HL-60/S4 treated with retinoic acid at 250 ng/mL for 4 days and 3 days (cell line): ENCODE measurements around the gene GPC5.
"Not testable (repeated sequence)": the region's sequence is repeated elsewhere in the genome, so short reads cannot be mapped to it uniquely, and the experiment has no call there.

Source experiments
- in situ Hi-C: fragments of 300-500 bp; cut with MboI; formaldehyde crosslinking; loops from 2 replicates; pipeline ENCODE4 v1.7.0; 2022; ENCODE audit warnings: low sequenced_read_pairs

The GPC5 gene

GRCh38 chr13:92681239-92681638 lies 1282.8 kb downstream of the GPC5 start:
- in situ Hi-C loops: no loop called here

- in situ Hi-C loops: no loop called here
Observed at GRCh38 chr13:92682832-92683517, 1284.6 kb downstream of the GPC5 start.

- in situ Hi-C loops: no loop called here
Observed at GRCh38 chr13:92694047-92694446, 1295.6 kb downstream of the GPC5 start.

DNA sequence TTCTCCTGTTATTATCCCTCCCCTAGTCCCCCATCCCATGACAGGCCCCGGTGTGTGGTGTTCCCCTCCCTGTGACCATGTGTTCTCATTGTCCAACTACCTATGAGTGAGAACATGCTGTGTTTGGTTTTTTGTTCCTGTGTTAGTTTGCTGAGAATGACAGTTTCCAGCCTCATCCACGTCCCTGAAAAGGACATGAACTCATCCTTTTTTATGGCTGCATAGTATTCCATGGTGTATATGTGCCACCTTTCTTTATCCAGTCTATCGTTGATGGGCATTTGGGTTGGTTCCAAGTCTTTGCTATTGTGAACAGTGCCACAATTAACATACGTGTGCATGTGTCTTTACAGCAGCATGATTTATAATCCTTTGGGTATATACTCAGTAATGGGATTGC lies 1297.4 kb downstream of the GPC5 start:
- in situ Hi-C loops: not testable (repeated sequence)

- in situ Hi-C loops: no loop called here
Observed at GRCh38 chr13:92716749-92717148, 1318.3 kb downstream of the GPC5 start.

- in situ Hi-C loops: no loop called here
Observed at GRCh38 chr13:92717857-92718256, 1319.4 kb downstream of the GPC5 start.

DNA sequence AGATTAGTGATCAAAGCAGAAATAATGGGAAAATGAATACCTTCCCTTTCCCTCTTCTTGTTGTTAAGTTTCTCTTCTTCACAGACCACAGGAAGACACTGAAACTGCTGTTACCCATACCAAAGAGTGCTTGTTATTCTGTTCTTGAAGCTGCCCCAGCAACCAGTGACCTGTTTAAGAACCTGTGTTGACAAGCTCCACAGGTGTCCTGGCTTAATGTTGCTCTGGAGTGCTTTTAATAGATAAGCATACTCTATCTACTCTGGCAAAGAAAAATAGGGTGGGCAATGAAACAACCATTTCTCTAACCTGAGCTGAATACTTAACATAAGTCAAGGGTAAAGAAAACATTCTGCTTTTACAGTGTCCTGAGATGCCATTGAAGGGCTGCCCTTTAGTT lies 1321.4 kb downstream of the GPC5 start:
- in situ Hi-C loops: no loop called here

- in situ Hi-C loops: no loop called here
Observed at GRCh38 chr13:92721620-92722019, 1323.2 kb downstream of the GPC5 start.

- in situ Hi-C loops: no loop called here
Observed at GRCh38 chr13:92727118-92727517, 1328.7 kb downstream of the GPC5 start.

DNA sequence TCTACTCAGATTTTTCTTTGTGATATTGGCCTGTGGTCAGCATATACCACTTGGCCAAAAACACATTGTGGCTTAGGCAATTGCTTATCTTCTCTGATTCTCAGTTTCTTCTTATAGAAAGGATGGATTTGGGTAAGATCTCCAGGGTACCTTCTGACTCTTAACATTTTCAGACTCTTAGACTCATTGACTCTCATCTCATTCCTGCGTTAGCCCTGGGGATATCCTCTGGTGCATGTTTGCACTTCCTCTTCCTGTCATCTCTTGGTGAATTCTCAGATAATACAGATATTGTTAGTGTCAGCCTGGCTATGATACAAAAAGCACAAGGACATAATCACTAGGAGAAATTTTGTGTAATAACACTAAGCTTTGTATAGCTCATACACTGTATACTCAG lies 1335.6 kb downstream of the GPC5 start:
- in situ Hi-C loops: no loop called here

GRCh38 chr13:92734545-92734944 lies 1336.1 kb downstream of the GPC5 start:
- in situ Hi-C loops: no loop called here

DNA sequence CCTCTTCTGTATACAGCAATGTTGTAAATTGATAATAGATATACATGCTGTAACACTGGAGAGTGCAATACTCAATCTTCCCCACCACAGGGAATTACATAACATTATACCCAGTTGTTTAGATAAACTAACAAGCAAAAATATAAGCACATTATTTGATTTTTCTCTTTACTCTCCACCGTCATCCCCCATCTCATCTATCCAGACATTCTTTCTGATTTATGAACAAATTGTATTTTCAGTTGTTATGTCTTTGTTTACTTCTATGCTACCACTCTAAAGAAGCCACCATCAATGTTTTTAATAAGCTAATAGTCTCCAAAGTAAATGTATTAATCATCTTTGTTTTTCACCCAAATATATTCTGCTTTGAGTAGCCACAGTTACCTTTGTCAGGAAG lies 1337.5 kb downstream of the GPC5 start:
- in situ Hi-C loops: no loop called here

DNA sequence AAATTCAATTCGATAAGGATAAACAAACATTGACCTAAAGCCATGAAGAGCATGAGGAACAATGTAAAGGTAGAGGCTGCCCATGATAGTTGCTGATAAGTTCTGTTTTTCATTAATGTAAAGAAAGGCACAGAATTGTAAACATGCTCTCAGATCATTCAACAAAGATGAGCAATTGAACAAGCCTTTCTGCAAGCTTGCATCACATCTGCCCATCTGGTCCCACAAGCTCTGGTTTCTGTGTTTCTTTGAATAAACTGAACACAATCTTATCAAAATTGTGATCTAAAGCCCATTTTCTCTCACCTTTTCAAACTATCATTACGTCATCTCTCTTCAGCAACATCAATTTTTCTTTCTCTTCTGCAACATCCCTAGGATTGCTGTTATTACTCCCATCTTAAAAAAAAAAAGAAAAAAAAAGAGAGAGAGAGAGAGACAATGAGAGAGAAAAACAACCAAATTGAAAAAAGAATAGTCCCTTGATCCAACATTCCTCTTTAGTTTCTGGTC lies 1340.9 kb downstream of the GPC5 start:
- in situ Hi-C loops: no loop called here

DNA sequence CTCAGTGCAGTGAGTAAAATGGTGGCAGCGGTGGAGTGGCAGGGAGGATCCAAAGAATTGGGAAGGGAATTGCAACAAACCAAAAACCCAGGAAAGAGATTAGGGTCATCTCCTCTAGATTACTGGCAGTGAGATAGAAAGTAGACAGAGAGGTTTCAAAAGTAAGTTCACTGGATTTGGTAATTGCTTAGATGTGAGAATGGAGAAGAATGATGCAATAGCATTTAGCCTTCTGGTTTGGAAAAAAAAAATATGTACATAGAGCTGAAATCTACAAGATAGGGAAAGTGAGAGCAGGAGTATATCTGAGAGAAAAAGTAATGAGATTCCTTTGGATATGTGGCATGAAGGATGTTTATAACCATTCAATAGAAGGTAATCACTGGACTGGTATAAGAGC lies 1345.6 kb downstream of the GPC5 start:
- in situ Hi-C loops: no loop called here

DNA sequence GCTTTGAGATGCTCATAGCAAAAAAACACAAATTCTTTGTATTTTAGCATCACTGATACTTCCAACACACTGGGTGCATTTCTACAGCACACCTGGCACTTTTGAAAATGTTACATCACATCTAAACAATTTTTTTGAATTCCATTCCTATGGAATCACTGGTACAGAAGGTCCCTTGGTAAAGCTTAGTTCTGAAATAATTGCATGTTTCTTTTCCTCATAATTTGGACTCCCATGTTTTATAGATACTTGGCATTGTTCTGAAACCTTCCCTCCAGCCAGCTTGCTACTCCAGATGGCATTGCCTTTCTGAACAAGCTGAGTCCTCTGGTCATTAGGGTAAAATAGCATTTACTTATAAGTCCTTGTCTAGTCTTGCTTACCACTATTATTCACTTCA lies 1346.8 kb downstream of the GPC5 start:
- in situ Hi-C loops: no loop called here

DNA sequence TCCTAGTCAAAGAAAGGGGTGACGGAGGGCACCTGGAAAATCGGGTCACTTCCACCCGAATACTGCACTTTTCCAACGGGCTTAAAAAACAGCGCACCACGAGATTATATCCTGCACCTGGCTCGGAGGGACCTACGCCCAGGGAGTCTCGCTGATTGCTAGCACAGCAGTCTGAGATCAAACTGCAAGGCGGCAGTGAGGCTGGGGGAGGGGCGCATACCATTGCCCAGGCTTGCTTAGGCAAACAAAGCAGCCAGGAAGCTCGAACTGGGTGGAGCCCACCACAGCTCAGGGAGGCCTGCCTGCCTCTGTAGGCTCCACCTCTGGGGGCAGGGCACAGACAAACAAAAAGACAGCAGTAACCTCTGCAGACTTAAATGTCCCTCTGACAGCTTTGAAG lies 1354.3 kb downstream of the GPC5 start:
- in situ Hi-C loops: not testable (repeated sequence)

DNA sequence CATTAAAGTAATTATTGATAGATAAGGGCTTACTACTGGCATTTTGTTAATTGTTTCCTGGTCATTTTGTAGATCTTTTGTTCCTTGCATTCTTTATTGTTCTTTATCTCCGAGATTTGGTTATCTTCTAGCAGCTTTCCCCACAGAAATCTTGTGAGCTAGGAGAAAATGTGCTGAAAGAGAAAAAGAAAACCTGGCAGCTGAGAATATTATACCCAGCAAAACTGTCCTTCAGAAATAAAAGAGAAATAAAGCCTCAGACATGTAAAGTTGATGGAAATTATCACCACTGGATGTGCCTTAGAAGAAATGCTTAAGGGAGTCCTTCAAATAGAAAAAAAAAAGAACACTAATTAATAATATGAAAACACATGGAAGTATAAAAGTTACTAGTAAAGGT lies 1363.3 kb downstream of the GPC5 start:
- in situ Hi-C loops: no loop called here

DNA sequence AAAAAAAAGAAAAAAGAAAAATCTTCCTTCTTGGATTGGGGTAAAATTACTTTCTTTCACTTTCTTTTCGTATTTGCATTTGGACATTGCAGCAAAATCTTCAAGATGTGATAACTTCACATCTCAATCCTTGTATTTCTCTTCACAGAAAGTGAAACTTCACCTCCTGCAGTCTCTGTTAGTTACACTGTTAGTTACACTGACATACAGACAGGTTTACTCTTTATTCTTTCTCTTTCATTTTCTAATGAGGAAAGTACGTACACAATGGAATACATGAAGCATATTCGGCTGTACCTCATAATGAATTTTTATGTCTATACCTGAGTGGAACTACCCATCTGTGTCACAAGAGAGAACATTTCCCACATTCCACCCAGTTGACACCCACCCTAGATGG lies 1369.0 kb downstream of the GPC5 start:
- in situ Hi-C loops: no loop called here

DNA sequence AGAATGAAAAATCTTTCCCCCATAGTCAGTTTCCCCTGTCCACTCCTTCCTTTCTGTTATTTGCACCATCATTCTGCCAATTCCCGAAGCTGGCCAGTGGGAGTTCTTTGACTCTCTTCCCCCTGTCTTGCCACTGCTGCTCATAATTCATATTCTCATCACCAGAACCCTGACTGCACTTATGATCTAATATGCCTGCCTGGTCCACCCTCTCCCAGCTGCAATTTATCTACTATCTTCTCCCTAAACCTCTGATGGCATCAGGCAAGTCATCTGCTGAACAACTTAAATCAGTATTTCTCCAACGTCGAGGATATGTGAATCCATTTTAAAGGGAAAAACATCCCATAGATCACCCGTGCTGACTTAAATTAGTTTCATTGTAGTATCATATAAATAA lies 1370.2 kb downstream of the GPC5 start:
- in situ Hi-C loops: no loop called here

GRCh38 chr13:92769046-92769445 lies 1370.6 kb downstream of the GPC5 start:
- in situ Hi-C loops: no loop called here

GRCh38 chr13:92775658-92776057 lies 1377.2 kb downstream of the GPC5 start:
- in situ Hi-C loops: no loop called here

GRCh38 chr13:92781965-92782690 lies 1383.7 kb downstream of the GPC5 start:
- in situ Hi-C loops: no loop called here
